B cell (primary cell): ENCODE data around the gene PGBD5. TPM values are rescaled to one million over a fixed set of nuclear protein-coding genes. Genes with fewer than 3 reads are reported as not detected.

Experiments
- ATAC-seq: fragments of 200-7000 bp; cut with Tn5 transposase; one replicate; pipeline ENCODE4 v1.10.0; 2021; ENCODE audit warnings: low read depth, mild to moderate bottlenecking, moderate number of reproducible peaks, moderate library complexity
- CTCF ChIA-PET: fragments of 350-600 bp; sonication (Branson Sonifier 250); formaldehyde crosslinking; loops from one replicate; lab custom pipeline; 2021; ENCODE audit warnings: antibody characterized with exemption, inconsistent platforms; lab: Charles Lee
- POLR2A ChIA-PET: fragments of 350-600 bp; sonication (Branson Sonifier 250); formaldehyde crosslinking; loops from one replicate; lab custom pipeline; 2021; ENCODE audit warnings: antibody characterized with exemption; lab: Charles Lee
- DNase-seq: peaks from one replicate; pipeline ENCODE4 v3.0.0; 2013
- H2AFZ ChIP-seq: 2 replicates; pipeline ENCODE4 v1.6.1; 2012; ENCODE audit warnings: mild to moderate bottlenecking, low read depth, low read length; ENCODE audit not compliant: insufficient read depth, poor library complexity, severe bottlenecking
- H3K27ac ChIP-seq, 2 donors: 1 replicate in 1 of 2; 2 replicates in 1 of 2; pipeline ENCODE4 v1.5.1; 2012 to 2013; ENCODE audit warnings: low read length in 2 of 2, mild to moderate bottlenecking in 2 of 2, moderate library complexity in 1 of 2
- H3K27me3 ChIP-seq, 4 experiments: fragments of 200-600 bp in 1 of 4; sonication (generic) in 1 of 4; replicated peaks in 1 of 4; 1 replicate in 2 of 4; 2 replicates in 2 of 4; pipeline versions ENCODE4 v1.6.1 to v1.7.0; 2013 to 2016; ENCODE audit warnings: low read length in 3 of 4, mild to moderate bottlenecking in 2 of 4, mixed read lengths in 1 of 4, moderate library complexity in 1 of 4; ENCODE audit not compliant: insufficient read depth in 4 of 4, control insufficient read depth in 3 of 4; ENCODE audit errors: control extremely low read depth in 1 of 4
- H3K36me3 ChIP-seq, 2 experiments: replicated peaks in 1 of 2; 1 replicate in 1 of 2; 2 replicates in 1 of 2; pipeline versions ENCODE4 v1.6.1 to v1.7.1; 2013; ENCODE audit warnings: low read length in 1 of 2; ENCODE audit not compliant: insufficient read depth in 2 of 2, control insufficient read depth in 1 of 2; ENCODE audit errors: control extremely low read depth in 1 of 2, extremely low read depth in 1 of 2
- H3K4me1 ChIP-seq, 2 donors: fragments of 200-600 bp in 1 of 2; sonication (generic) in 1 of 2; 1 replicate in 1 of 2; 2 replicates in 1 of 2; pipeline versions ENCODE4 v1.5.1 to v1.6.1; 2013 to 2017; ENCODE audit warnings: low read length in 2 of 2; ENCODE audit not compliant: control insufficient read depth in 2 of 2, insufficient read depth in 2 of 2
- H3K4me2 ChIP-seq: replicated peaks from 2 replicates; pipeline ENCODE3; 2012; ENCODE audit warnings: mild to moderate bottlenecking, low read depth, low read length; ENCODE audit not compliant: poor library complexity, severe bottlenecking
- H3K4me3 ChIP-seq, 5 experiments: fragments of 200-600 bp in 1 of 5; sonication (generic) in 1 of 5; 1 replicate in 3 of 5; 2 replicates in 2 of 5; pipeline versions ENCODE4 v1.5.1 to v1.7.0; 2011 to 2016; ENCODE audit warnings: low read length in 4 of 5, mild to moderate bottlenecking in 4 of 5, low read depth in 2 of 5, control low read depth in 1 of 5, moderate library complexity in 1 of 5; ENCODE audit not compliant: insufficient read depth in 1 of 5; ENCODE audit errors: control extremely low read depth in 1 of 5, extremely low read depth in 1 of 5
- H3K79me2 ChIP-seq: fragments of 200-600 bp; sonication (generic); one replicate; pipeline ENCODE4 v1.6.0; 2016; ENCODE audit warnings: low read length; ENCODE audit not compliant: control insufficient read depth, insufficient read depth
- H3K9ac ChIP-seq: fragments of 200-600 bp; sonication (generic); 2 replicates; pipeline ENCODE4 v1.6.1; 2017; ENCODE audit warnings: mild to moderate bottlenecking, low read length, moderate library complexity
- H3K9me3 ChIP-seq, 3 donors: one replicate each; pipeline versions ENCODE4 v1.6.1 to v1.7.1; 2013; ENCODE audit warnings: low read length in 2 of 3; ENCODE audit not compliant: control insufficient read depth in 2 of 3, insufficient read depth in 1 of 3; ENCODE audit errors: control extremely low read depth in 1 of 3
- H4K20me1 ChIP-seq: 2 replicates; pipeline ENCODE4 v1.6.0; 2012; ENCODE audit warnings: mild to moderate bottlenecking, low read length; ENCODE audit not compliant: insufficient read depth, control insufficient read depth, poor library complexity, severe bottlenecking
- H3K27ac Mint-ChIP-seq: one replicate; pipeline ENCODE4 v1.8.0; 2021; ENCODE audit warnings: mixed read lengths
- H3K27me3 Mint-ChIP-seq: one replicate; pipeline ENCODE4 v1.8.0; 2021; ENCODE audit warnings: mixed read lengths
- H3K4me1 Mint-ChIP-seq: one replicate; pipeline ENCODE4 v1.8.0; 2021; ENCODE audit warnings: mixed read lengths
- H3K4me3 Mint-ChIP-seq: one replicate; pipeline ENCODE4 v1.8.0; 2021; ENCODE audit warnings: mixed read lengths
- H3K9me3 Mint-ChIP-seq: one replicate; pipeline ENCODE4 v1.8.0; 2022; ENCODE audit warnings: mixed read lengths; ENCODE audit not compliant: insufficient read depth
- CTCF ChIP-seq: fragments of 200-600 bp; IDR thresholded peaks from one replicate; pipeline ENCODE4 v1.8.0; 2022; ENCODE audit warnings: antibody characterized with exemption, mild to moderate bottlenecking
- EZH2 ChIP-seq: IDR thresholded peaks from 2 replicates; pipeline ENCODE4 v1.6.1; 2012; ENCODE audit warnings: borderline replicate concordance, low read depth, mild to moderate bottlenecking, moderate library complexity, low read length; ENCODE audit not compliant: insufficient read depth, poor library complexity, severe bottlenecking
- whole genome bisulfite sequencing: methylation state at CpG from one replicate; pipeline ENCODE4 v1.1.5; 2013; ENCODE audit warnings: missing lambda C conversion rate; ENCODE audit not compliant: insufficient coverage; 5-methylcytosine and 5-hydroxymethylcytosine counted together
- intact Hi-C: fragments of 100-400 bp; cut with micrococcal nuclease; formaldehyde crosslinking; loops from one replicate; pipeline ENCODE4 v1.10.0; 2022
- polyA plus RNA-seq: library from polyadenylated mRNA; depleted of rRNA; stranded (reverse); fragments of >200 nt; gene quantifications from 2 replicates; pipeline ENCODE4 v1.2.3, GENCODE V29; 2012
- total RNA-seq, 2 donors: library from RNA; stranded (reverse); fragments of 120-200 nt in 1 of 2; gene quantifications; 1 replicate in 1 of 2; 2 replicates in 1 of 2; pipeline versions ENCODE4 v1.2.3 to v1.2.4, GENCODE V29; 2013 to 2022

PGBD5 gene
- total and polyA plus RNA-seq, 2 donors (not counting 1 experiment from before 2014, with no cell fraction given): 0.07 TPM; not detected in 1

DNA sequence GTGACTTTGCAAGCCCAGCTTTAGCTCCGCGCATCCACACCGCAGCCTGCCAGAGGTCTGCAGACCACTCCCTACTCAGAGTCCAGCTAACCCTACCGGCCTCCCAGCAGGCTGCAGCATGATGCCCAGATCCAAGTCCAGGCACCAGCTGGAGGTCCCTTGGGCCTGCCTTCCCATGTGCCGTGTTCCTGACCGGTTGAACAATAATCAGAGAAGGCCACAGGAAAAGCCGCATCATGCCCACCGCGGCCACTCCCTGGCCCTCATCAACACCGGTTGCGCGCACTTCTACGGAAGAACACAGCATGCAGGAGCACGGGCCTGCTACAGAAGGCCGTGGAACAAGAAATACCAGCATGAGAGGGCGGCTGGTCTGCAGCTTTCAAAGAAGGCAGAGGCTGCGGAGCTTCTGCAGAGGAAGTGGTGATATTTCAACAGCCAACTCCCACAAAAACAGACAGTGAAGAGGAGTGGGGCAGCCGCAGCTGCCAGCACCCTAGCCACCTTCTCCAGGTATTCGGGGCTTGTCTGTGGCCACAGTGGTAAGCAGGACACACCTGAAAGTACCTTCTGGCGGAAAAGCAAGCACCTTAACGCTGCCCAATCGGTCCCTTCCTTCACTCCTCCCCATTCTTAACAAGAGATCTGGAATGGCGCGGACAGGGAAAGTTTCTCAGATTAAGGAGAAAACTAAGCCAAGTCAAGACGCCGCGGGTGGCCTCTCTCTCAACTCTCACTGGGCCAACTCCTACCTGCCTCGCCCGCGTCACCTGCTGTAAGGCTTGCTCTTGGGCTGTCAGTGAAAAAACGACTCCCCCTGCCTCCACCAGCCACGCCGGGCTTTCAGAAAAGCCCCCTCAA lies 1.5 kb downstream of the PGBD5 start:
- ATAC-seq: no peak
- Mint-ChIP-seq H3K27me3 (peaks cover 58% of the 10 kb centered on the region), H3K27ac (no peak overlapping the region), H3K4me3 (peak overlapping the region; percentile 73), H3K9me3 (no peaks in the 10 kb centered on the region), H3K4me1 (peaks cover 10% of the 10 kb centered on the region)
- peak overlapping the region; percentile 54 for H3K4me2 ChIP-seq
- peaks cover 10 to 12% of the 10 kb centered on the region in 2 donors for H3K4me1 ChIP-seq
- H3K36me3 ChIP-seq: no peaks in the 10 kb centered on the region
- peaks cover 0 to 20% (median 2%) of the 10 kb centered on the region in 3 donors for H3K9me3 ChIP-seq
- no peak overlapping the region for H3K9ac ChIP-seq
- H3K79me2 ChIP-seq: no peaks in the 10 kb centered on the region
- no peak overlapping the region for H2AFZ ChIP-seq
- H3K4me3 ChIP-seq: no peak overlapping the region
- TF ChIP-seq CTCF (no peak), EZH2 (no peak)
- 17% methylated on average over 33 of the region's 33 CpGs for WGBS
- H3K27ac ChIP-seq: no peak overlapping the region
- intact Hi-C loops: no loop called here
- no peak for DNase-seq
- H4K20me1 ChIP-seq: no peaks in the 10 kb centered on the region
- peaks cover 0 to 56% (median 37%) of the 10 kb centered on the region in 4 experiments for H3K27me3 ChIP-seq
- ChIA-PET CTCF (no interaction called here), POLR2A (no interaction called here)

DNA sequence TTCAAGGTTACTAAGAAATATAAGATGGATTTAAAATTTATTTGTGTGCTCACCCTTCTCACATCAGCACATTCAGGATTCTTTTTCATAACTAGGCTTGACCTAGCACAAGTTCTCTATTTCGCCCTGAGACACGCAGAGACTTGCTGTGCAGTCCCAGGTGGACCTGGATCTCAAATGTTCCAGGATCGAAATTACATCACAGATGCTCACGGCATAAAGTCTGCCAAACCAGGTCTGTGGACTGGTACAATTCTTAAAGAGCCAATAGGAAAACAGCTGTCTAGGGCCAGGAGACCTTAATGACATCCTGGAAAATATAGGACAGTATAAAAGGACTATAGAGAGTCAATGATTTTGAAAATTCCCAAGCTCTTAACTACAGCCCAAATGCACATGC lies 2.2 kb downstream of the PGBD5 start:
- TF ChIP-seq CTCF: no peak
- TF ChIP-seq EZH2: no peak
- Histone ChIP-seq H3K27me3 (peaks cover 0 to 61% (median 37%) of the 10 kb centered on the region in 4 experiments), H3K9ac (no peak overlapping the region), H3K4me1 (peaks cover 10 to 12% of the 10 kb centered on the region in 2 donors), H3K36me3 (no peaks in the 10 kb centered on the region), H3K79me2 (no peaks in the 10 kb centered on the region), H3K9me3 (peaks cover 0 to 20% (median 2%) of the 10 kb centered on the region in 3 donors), H3K4me2 (no peak overlapping the region), H4K20me1 (no peaks in the 10 kb centered on the region), H3K4me3 (no peak overlapping the region), H2AFZ (no peak overlapping the region), H3K27ac (no peak overlapping the region)
- intact Hi-C loops: no loop called here
- DNase-seq (no peak), ATAC-seq (no peak)
- Mint-ChIP-seq H3K4me1 (peaks cover 10% of the 10 kb centered on the region), H3K9me3 (no peaks in the 10 kb centered on the region), H3K27me3 (peaks cover 54% of the 10 kb centered on the region), H3K27ac (no peak overlapping the region), H3K4me3 (peak overlapping the region; percentile 73)
- ChIA-PET CTCF (no interaction called here), POLR2A (no interaction called here)
- 74% methylated on average over 4 of the region's 4 CpGs for WGBS
